ENCODE data around the gene SLC22A23. TPM values are rescaled to one million over a fixed set of nuclear protein-coding genes. Genes with fewer than 3 reads are reported as not detected.

The SLC22A23 gene
- total RNA-seq, 1 donor: 18.1 TPM

- Histone ChIP-seq H3K79me2 (ENCODE audit: insufficient read depth, low read length) (no peaks in the 10 kb centered on the region), H3K36me3 (ENCODE audit: insufficient read depth, low read length) (no peaks in the 10 kb centered on the region), H4K20me1 (ENCODE audit: insufficient read depth, low read length) (no peaks in the 10 kb centered on the region), H3K9me3 (ENCODE audit: low read depth, low read length) (no peaks in the 10 kb centered on the region), H3K27ac (ENCODE audit: low read depth, low read length) (no peak overlapping the region), H3K4me2 (ENCODE audit: insufficient read depth, low read length) (no peak overlapping the region), H2AFZ (ENCODE audit: low read length) (no peak overlapping the region), H3K4me1 (ENCODE audit: insufficient read depth, low read length) (peaks cover 4% of the 10 kb centered on the region), H3K4me3 (ENCODE audit: insufficient read depth, low read length) (no peak overlapping the region), H3K27me3 (ENCODE audit: insufficient read depth, low read length) (no peaks in the 10 kb centered on the region)
- TF ChIP-seq, protein P1, sequence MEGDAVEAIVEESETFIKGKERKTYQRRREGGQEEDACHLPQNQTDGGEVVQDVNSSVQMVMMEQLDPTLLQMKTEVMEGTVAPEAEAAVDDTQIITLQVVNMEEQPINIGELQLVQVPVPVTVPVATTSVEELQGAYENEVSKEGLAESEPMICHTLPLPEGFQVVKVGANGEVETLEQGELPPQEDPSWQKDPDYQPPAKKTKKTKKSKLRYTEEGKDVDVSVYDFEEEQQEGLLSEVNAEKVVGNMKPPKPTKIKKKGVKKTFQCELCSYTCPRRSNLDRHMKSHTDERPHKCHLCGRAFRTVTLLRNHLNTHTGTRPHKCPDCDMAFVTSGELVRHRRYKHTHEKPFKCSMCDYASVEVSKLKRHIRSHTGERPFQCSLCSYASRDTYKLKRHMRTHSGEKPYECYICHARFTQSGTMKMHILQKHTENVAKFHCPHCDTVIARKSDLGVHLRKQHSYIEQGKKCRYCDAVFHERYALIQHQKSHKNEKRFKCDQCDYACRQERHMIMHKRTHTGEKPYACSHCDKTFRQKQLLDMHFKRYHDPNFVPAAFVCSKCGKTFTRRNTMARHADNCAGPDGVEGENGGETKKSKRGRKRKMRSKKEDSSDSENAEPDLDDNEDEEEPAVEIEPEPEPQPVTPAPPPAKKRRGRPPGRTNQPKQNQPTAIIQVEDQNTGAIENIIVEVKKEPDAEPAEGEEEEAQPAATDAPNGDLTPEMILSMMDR (IDR thresholded peaks at IDR 0.05; ENCODE audit: extremely low read depth, low read depth, low read length): no peak
- no peak for DNase-seq (ENCODE audit: insufficient read length, low spot score, missing footprints)
Observed at GRCh38 chr6:3367630-3368029, 89.2 kb downstream of the SLC22A23 start.

GRCh38 chr6:3366596-3367413 lies 90.0 kb downstream of the SLC22A23 start:
- Histone ChIP-seq H3K4me1 (ENCODE audit: insufficient read depth, low read length) (peaks cover 4% of the 10 kb centered on the region), H3K4me3 (ENCODE audit: insufficient read depth, low read length) (no peak overlapping the region), H2AFZ (ENCODE audit: low read length) (no peak overlapping the region), H3K27ac (ENCODE audit: low read depth, low read length) (no peak overlapping the region), H3K9me3 (ENCODE audit: low read depth, low read length) (no peaks in the 10 kb centered on the region), H3K79me2 (ENCODE audit: insufficient read depth, low read length) (no peaks in the 10 kb centered on the region), H4K20me1 (ENCODE audit: insufficient read depth, low read length) (no peaks in the 10 kb centered on the region), H3K27me3 (ENCODE audit: insufficient read depth, low read length) (no peaks in the 10 kb centered on the region), H3K4me2 (ENCODE audit: insufficient read depth, low read length) (no peak overlapping the region), H3K36me3 (ENCODE audit: insufficient read depth, low read length) (no peaks in the 10 kb centered on the region)
- TF ChIP-seq, protein P1 (IDR thresholded peaks at IDR 0.05; ENCODE audit: extremely low read depth, low read depth, low read length): no peak
- DNase-seq (ENCODE audit: insufficient read length, low spot score, missing footprints): no peak

GRCh38 chr6:3364391-3364790 lies 92.5 kb downstream of the SLC22A23 start:
- Histone ChIP-seq H3K36me3 (ENCODE audit: insufficient read depth, low read length) (no peaks in the 10 kb centered on the region), H3K27ac (ENCODE audit: low read depth, low read length) (no peak overlapping the region), H3K4me1 (ENCODE audit: insufficient read depth, low read length) (peaks cover 4% of the 10 kb centered on the region), H3K4me3 (ENCODE audit: insufficient read depth, low read length) (no peak overlapping the region), H3K27me3 (ENCODE audit: insufficient read depth, low read length) (no peaks in the 10 kb centered on the region), H3K79me2 (ENCODE audit: insufficient read depth, low read length) (no peaks in the 10 kb centered on the region), H2AFZ (ENCODE audit: low read length) (no peak overlapping the region), H4K20me1 (ENCODE audit: insufficient read depth, low read length) (no peaks in the 10 kb centered on the region), H3K4me2 (ENCODE audit: insufficient read depth, low read length) (no peak overlapping the region), H3K9me3 (ENCODE audit: low read depth, low read length) (no peaks in the 10 kb centered on the region)
- TF ChIP-seq, protein P1 (IDR thresholded peaks at IDR 0.05; ENCODE audit: extremely low read depth, low read depth, low read length): no peak
- no peak for DNase-seq (ENCODE audit: insufficient read length, low spot score, missing footprints)

- Histone ChIP-seq H3K4me2 (ENCODE audit: insufficient read depth, low read length) (no peak overlapping the region), H3K4me1 (ENCODE audit: insufficient read depth, low read length) (peaks cover 4% of the 10 kb centered on the region), H3K79me2 (ENCODE audit: insufficient read depth, low read length) (no peaks in the 10 kb centered on the region), H3K27ac (ENCODE audit: low read depth, low read length) (no peak overlapping the region), H3K36me3 (ENCODE audit: insufficient read depth, low read length) (no peaks in the 10 kb centered on the region), H3K9me3 (ENCODE audit: low read depth, low read length) (no peaks in the 10 kb centered on the region), H3K4me3 (ENCODE audit: insufficient read depth, low read length) (no peak overlapping the region), H2AFZ (ENCODE audit: low read length) (no peak overlapping the region), H4K20me1 (ENCODE audit: insufficient read depth, low read length) (no peaks in the 10 kb centered on the region), H3K27me3 (ENCODE audit: insufficient read depth, low read length) (no peaks in the 10 kb centered on the region)
- TF ChIP-seq, protein P1 (IDR thresholded peaks at IDR 0.05; ENCODE audit: extremely low read depth, low read depth, low read length): no peak
- no peak for DNase-seq (ENCODE audit: insufficient read length, low spot score, missing footprints)
Observed at GRCh38 chr6:3363296-3364025, 93.4 kb downstream of the SLC22A23 start.

Measured in osteoblast (primary cell).